ENCODE data around the gene RBM27.
"Not testable (repeated sequence)": the region's sequence is repeated elsewhere in the genome, so short reads cannot be mapped to it uniquely, and the experiment has no call there.

The RBM27 gene

GRCh38 chr5:146209714-146210113 lies 6.3 kb downstream of the RBM27 start:
- no peak for DNase-seq

GRCh38 chr5:146210810-146211209 lies 7.4 kb downstream of the RBM27 start:
- not testable (repeated sequence) for DNase-seq

- DNase-seq, result no peak
Measured at GRCh38 chr5:146213210-146213826, 9.9 kb downstream of the RBM27 start.

- DNase-seq, result not testable (repeated sequence)
Measured at GRCh38 chr5:146214881-146215280, 11.5 kb downstream of the RBM27 start.

- DNase-seq, result no peak
Measured at GRCh38 chr5:146218168-146218567, 14.8 kb downstream of the RBM27 start.

- no peak for DNase-seq
Measured at GRCh38 chr5:146219243-146219642, 15.8 kb downstream of the RBM27 start.

GRCh38 chr5:146221234-146221633 lies 17.8 kb downstream of the RBM27 start:
- DNase-seq, result no peak

- no peak for DNase-seq
Measured at GRCh38 chr5:146222005-146222404, 18.6 kb downstream of the RBM27 start.

GRCh38 chr5:146223179-146223578 lies 19.8 kb downstream of the RBM27 start:
- no peak for DNase-seq

GRCh38 chr5:146229222-146229621 lies 25.8 kb downstream of the RBM27 start:
- no peak for DNase-seq

GRCh38 chr5:146232223-146232622 lies 28.8 kb downstream of the RBM27 start:
- DNase-seq, result no peak

- DNase-seq, result no peak
Measured at GRCh38 chr5:146233441-146233840, 30.0 kb downstream of the RBM27 start.

GRCh38 chr5:146238973-146239372 lies 35.6 kb downstream of the RBM27 start:
- DNase-seq, result no peak

GRCh38 chr5:146240951-146241350 lies 37.5 kb downstream of the RBM27 start:
- no peak for DNase-seq

- no peak for DNase-seq
Measured at GRCh38 chr5:146243247-146243646, 39.8 kb downstream of the RBM27 start.

- no peak for DNase-seq
Measured at GRCh38 chr5:146248561-146248960, 45.2 kb downstream of the RBM27 start.

- no peak for DNase-seq
Measured at GRCh38 chr5:146249801-146250200, 46.4 kb downstream of the RBM27 start.

Data from activated CD4-positive, alpha-beta T cell treated with anti-CD3 and anti-CD28 coated beads for 4 hours (primary cell).